Upper lobe of left lung (tissue), 4 donors: ENCODE results near the gene NFASC.

Experiments used
- EP300 ChIP-seq, 4 donors: sonication (generic); formaldehyde crosslinking; IDR thresholded peaks; one replicate each; pipeline ENCODE4 v1.5.1; 2017; ENCODE audit warnings: antibody characterized with exemption in 4 of 4, control low read depth in 2 of 4
- POLR2A ChIP-seq, 4 donors: fragments of 450-650 bp; IDR thresholded peaks; one replicate each; pipeline ENCODE4 v1.5.1; 2016 to 2017; ENCODE audit warnings: antibody characterized with exemption in 4 of 4, mild to moderate bottlenecking in 2 of 4
- POLR2AphosphoS5 ChIP-seq, 2 donors: sonication (generic); formaldehyde crosslinking; IDR thresholded peaks; one replicate each; pipeline ENCODE4 v1.5.1; 2017; ENCODE audit warnings: antibody characterized with exemption in 2 of 2
- TF ChIP-seq, protein P1 (sequence below), 6 experiments: fragments of 450-650 bp in 4 of 6; fragments of 200-600 bp in 2 of 6; sonication (generic) in 2 of 6; IDR thresholded peaks; one replicate each; pipeline ENCODE4 v1.5.1; 2016 to 2019; ENCODE audit warnings: antibody characterized with exemption in 6 of 6

- TF ChIP-seq EP300 (IDR thresholded peaks at IDR 0.05) (no peak), POLR2A (IDR thresholded peaks at IDR 0.05) (no peak), POLR2AphosphoS5 (IDR thresholded peaks at IDR 0.05) (no peak)
- TF ChIP-seq, protein P1, sequence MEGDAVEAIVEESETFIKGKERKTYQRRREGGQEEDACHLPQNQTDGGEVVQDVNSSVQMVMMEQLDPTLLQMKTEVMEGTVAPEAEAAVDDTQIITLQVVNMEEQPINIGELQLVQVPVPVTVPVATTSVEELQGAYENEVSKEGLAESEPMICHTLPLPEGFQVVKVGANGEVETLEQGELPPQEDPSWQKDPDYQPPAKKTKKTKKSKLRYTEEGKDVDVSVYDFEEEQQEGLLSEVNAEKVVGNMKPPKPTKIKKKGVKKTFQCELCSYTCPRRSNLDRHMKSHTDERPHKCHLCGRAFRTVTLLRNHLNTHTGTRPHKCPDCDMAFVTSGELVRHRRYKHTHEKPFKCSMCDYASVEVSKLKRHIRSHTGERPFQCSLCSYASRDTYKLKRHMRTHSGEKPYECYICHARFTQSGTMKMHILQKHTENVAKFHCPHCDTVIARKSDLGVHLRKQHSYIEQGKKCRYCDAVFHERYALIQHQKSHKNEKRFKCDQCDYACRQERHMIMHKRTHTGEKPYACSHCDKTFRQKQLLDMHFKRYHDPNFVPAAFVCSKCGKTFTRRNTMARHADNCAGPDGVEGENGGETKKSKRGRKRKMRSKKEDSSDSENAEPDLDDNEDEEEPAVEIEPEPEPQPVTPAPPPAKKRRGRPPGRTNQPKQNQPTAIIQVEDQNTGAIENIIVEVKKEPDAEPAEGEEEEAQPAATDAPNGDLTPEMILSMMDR (IDR thresholded peaks at IDR 0.05) = no peak
These were observed 21.2 kb downstream of the NFASC start for GRCh38 chr1:204891860-204892259.
